ENCODE measurements around the gene SLC6A19. TPM values are rescaled to one million over a fixed set of nuclear protein-coding genes. Genes with fewer than 3 reads are reported as not detected.

SLC6A19 gene
- total RNA-seq, 2 donors from 2014 or later, result 0.09 to 0.15 TPM

DNA sequence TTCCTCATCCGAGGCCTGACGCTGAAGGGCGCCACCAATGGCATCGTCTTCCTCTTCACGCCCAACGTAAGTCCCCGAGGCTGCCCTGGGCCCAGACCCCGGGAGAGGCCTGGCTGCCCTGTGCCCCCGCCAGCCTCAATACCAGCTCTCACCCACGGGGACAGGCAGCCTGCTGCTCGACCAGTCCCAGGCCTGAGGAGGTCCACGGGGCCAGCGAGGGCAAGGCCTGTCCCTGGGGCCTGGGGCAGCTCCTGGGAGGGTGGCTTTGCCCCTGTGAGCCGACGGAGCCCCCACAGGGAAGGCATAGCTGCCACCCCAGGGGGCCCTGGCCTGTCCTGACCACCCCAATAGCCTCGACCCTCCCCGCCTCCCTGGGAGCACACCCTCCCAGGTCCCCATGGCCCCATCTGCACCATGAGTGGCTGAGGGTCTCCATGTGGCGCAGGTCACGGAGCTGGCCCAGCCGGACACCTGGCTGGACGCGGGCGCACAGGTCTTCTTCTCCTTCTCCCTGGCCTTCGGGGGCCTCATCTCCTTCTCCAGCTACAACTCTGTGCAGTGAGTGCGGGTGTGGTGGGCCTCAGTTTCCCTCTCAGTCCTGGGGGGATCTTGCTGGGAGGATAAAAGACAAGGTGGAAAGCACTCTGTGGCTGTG lies 12.2 kb downstream of the SLC6A19 start:
- Histone ChIP-seq H3K4me3 (ENCODE audit: low read length) (no peak overlapping the region), H3K36me3 (ENCODE audit: control insufficient read depth, insufficient read depth, low read length) (no peaks in the 10 kb centered on the region), H3K9me3 (ENCODE audit: control insufficient read depth, low read length) (no peaks in the 10 kb centered on the region), H3K9ac (ENCODE audit: extremely low read depth, low read length, poor library complexity, severe bottlenecking) (no peak overlapping the region), H3K27me3 (ENCODE audit: control insufficient read depth, insufficient read depth, low read length, poor library complexity, severe bottlenecking) (no peaks in the 10 kb centered on the region), H3K27ac (ENCODE audit: low read depth, low read length) (no peak overlapping the region), H3K4me1 (ENCODE audit: control insufficient read depth, insufficient read depth, low read length) (no peaks in the 10 kb centered on the region)
- H3K36me3 Mint-ChIP-seq (ENCODE audit: low read depth), result no peaks in the 10 kb centered on the region
- no peaks in the 10 kb centered on the region for H3K4me1 Mint-ChIP-seq
- 90 to 93% methylated on average over 8 to 25 of the region's 25 CpGs for WGBS, 2 experiments (ENCODE audit: insufficient coverage in 1 of 2, insufficient read length in 1 of 2)
- no peak overlapping the region for H3K4me3 Mint-ChIP-seq
- peaks cover 5% of the 10 kb centered on the region for H3K9me3 Mint-ChIP-seq
- no peak overlapping the region for H3K27ac Mint-ChIP-seq
- TF ChIP-seq, protein P1, sequence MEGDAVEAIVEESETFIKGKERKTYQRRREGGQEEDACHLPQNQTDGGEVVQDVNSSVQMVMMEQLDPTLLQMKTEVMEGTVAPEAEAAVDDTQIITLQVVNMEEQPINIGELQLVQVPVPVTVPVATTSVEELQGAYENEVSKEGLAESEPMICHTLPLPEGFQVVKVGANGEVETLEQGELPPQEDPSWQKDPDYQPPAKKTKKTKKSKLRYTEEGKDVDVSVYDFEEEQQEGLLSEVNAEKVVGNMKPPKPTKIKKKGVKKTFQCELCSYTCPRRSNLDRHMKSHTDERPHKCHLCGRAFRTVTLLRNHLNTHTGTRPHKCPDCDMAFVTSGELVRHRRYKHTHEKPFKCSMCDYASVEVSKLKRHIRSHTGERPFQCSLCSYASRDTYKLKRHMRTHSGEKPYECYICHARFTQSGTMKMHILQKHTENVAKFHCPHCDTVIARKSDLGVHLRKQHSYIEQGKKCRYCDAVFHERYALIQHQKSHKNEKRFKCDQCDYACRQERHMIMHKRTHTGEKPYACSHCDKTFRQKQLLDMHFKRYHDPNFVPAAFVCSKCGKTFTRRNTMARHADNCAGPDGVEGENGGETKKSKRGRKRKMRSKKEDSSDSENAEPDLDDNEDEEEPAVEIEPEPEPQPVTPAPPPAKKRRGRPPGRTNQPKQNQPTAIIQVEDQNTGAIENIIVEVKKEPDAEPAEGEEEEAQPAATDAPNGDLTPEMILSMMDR (conservative IDR thresholded peaks at IDR 0.05), result no peak
- no peak for DNase-seq
- no peaks in the 10 kb centered on the region for H3K27me3 Mint-ChIP-seq (ENCODE audit: insufficient read depth)

DNA sequence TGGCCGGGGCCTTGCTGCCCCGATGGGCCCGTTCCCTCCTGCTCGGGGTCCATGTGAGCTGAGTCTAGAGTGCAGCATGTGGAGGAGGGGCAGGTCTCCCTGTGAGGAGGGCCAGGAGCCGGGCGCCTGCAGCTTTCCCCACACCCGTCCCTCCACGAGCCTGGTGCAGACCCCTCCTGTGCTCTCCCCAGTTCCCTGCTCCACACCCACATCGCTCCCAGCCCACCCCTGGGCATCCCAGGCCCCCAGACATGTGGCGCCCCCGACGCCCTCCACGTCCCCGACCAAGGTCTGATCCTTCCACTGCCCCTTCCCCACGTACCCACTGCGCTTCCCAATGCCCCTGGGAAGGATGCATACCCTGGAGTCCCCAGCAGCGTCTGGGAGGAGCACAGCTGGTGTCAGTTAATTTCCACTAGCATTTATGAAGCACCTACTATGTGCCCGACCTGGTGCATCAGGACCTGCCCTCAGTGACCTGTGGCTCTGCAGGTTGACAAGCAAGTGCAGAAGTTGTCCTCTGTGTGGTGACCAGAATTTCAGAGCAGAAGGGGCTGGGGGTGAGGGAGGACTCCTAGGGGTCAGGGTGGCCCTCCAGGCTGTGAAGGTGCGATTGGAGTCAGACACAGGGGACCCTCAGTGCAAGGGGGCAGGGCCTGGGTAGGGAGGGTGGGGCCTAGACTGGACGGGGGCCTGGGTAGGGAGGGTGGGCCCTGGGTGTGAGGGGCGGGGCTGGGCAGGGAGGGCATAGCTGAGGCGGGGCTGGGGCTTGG lies 13.0 kb downstream of the SLC6A19 start:
- no peaks in the 10 kb centered on the region for H3K4me1 ChIP-seq (ENCODE audit: control insufficient read depth, insufficient read depth, low read length)
- DNase-seq, result no peak
- H3K27ac ChIP-seq (ENCODE audit: low read depth, low read length), result no peak overlapping the region
- H3K9me3 ChIP-seq (ENCODE audit: control insufficient read depth, low read length), result no peaks in the 10 kb centered on the region
- H3K4me3 Mint-ChIP-seq, result no peak overlapping the region
- no peaks in the 10 kb centered on the region for H3K4me1 Mint-ChIP-seq
- TF ChIP-seq, protein P1 (conservative IDR thresholded peaks at IDR 0.05), result no peak
- H3K27me3 Mint-ChIP-seq (ENCODE audit: insufficient read depth), result no peaks in the 10 kb centered on the region
- no peaks in the 10 kb centered on the region for H3K27me3 ChIP-seq (ENCODE audit: control insufficient read depth, insufficient read depth, low read length, poor library complexity, severe bottlenecking)
- no peak overlapping the region for H3K27ac Mint-ChIP-seq
- no peaks in the 10 kb centered on the region for H3K36me3 Mint-ChIP-seq (ENCODE audit: low read depth)
- peaks cover 5% of the 10 kb centered on the region for H3K9me3 Mint-ChIP-seq
- no peaks in the 10 kb centered on the region for H3K36me3 ChIP-seq (ENCODE audit: control insufficient read depth, insufficient read depth, low read length)
- 78 to 84% methylated on average over 6 to 22 of the region's 22 CpGs for WGBS, 2 experiments (ENCODE audit: insufficient coverage in 1 of 2, insufficient read length in 1 of 2)
- no peak overlapping the region for H3K4me3 ChIP-seq (ENCODE audit: low read length)
- H3K9ac ChIP-seq (ENCODE audit: extremely low read depth, low read length, poor library complexity, severe bottlenecking), result no peak overlapping the region

DNA sequence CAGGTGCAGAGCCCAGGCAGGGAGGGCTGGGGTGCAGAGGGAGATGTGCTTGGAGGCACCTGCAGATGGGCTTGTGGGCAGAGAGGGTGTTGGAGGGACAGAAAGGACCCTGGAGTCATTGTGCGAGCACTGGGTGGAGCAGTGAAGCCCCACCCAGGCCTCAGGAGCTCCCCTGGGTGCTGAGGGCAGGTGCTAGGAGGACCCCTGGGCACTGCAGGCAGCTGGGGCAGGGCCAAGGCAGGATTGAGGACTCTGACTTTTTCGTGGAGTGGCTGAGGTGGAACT lies 13.5 kb downstream of the SLC6A19 start:
- DNase-seq, result no peak
- H3K4me1 ChIP-seq (ENCODE audit: control insufficient read depth, insufficient read depth, low read length), result no peaks in the 10 kb centered on the region
- H3K27me3 ChIP-seq (ENCODE audit: control insufficient read depth, insufficient read depth, low read length, poor library complexity, severe bottlenecking), result no peaks in the 10 kb centered on the region
- Mint-ChIP-seq H3K4me3 (no peak overlapping the region), H3K27ac (no peak overlapping the region), H3K4me1 (no peaks in the 10 kb centered on the region), H3K9me3 (peaks cover 5% of the 10 kb centered on the region), H3K36me3 (ENCODE audit: low read depth) (no peaks in the 10 kb centered on the region), H3K27me3 (ENCODE audit: insufficient read depth) (no peaks in the 10 kb centered on the region)
- no peaks in the 10 kb centered on the region for H3K36me3 ChIP-seq (ENCODE audit: control insufficient read depth, insufficient read depth, low read length)
- H3K9ac ChIP-seq (ENCODE audit: extremely low read depth, low read length, poor library complexity, severe bottlenecking), result no peak overlapping the region
- H3K27ac ChIP-seq (ENCODE audit: low read depth, low read length), result no peak overlapping the region
- H3K9me3 ChIP-seq (ENCODE audit: control insufficient read depth, low read length), result no peaks in the 10 kb centered on the region
- TF ChIP-seq, protein P1 (conservative IDR thresholded peaks at IDR 0.05), result no peak
- 87 to 100% methylated on average over 1 of the region's 2 CpGs for WGBS, 2 experiments (ENCODE audit: insufficient coverage in 1 of 2, insufficient read length in 1 of 2)
- no peak overlapping the region for H3K4me3 ChIP-seq (ENCODE audit: low read length)

All from endodermal cell (in vitro differentiated cells).